GM19023 (cell line): Measurements from ENCODE around the gene LYPD1.

Source experiments
- ATAC-seq: cut with Tn5 transposase; IDR thresholded peaks from one replicate; pipeline ENCODE4 v1.9.1; 2021; ENCODE audit warnings: mild to moderate bottlenecking, moderate library complexity; ENCODE audit not compliant: unreplicated experiment

The LYPD1 gene

GRCh38 chr2:132599556-132599955 lies 70.4 kb downstream of the LYPD1 start:
- ATAC-seq = no peak

GRCh38 chr2:132598536-132598935 lies 71.5 kb downstream of the LYPD1 start:
- no peak for ATAC-seq

- ATAC-seq = no peak
Observed at GRCh38 chr2:132597831-132598230, 72.2 kb downstream of the LYPD1 start.

GRCh38 chr2:132597166-132597565 lies 72.8 kb downstream of the LYPD1 start:
- no peak for ATAC-seq

- ATAC-seq = no peak
Observed at GRCh38 chr2:132595693-132596092, 74.3 kb downstream of the LYPD1 start.

GRCh38 chr2:132595186-132595585 lies 74.8 kb downstream of the LYPD1 start:
- ATAC-seq = no peak
